GM12892 (cell line): Measurements from ENCODE around the gene VWA3B.

ENCODE experiments used
- POLR2A ChIP-seq: IDR thresholded peaks from 2 replicates; pipeline ENCODE4 v1.6.1; 2011; ENCODE audit warnings: low read depth, low read length, control low read depth
- POLR2AphosphoS5 ChIP-seq: IDR thresholded peaks from 2 replicates; pipeline ENCODE4 v1.6.1; 2011; ENCODE audit warnings: low read depth, low read length, control low read depth
- TAF1 ChIP-seq: IDR thresholded peaks from 2 replicates; pipeline ENCODE4 v1.6.1; 2011; ENCODE audit warnings: low read depth, mild to moderate bottlenecking, control low read depth, low read length, borderline replicate concordance

DNA sequence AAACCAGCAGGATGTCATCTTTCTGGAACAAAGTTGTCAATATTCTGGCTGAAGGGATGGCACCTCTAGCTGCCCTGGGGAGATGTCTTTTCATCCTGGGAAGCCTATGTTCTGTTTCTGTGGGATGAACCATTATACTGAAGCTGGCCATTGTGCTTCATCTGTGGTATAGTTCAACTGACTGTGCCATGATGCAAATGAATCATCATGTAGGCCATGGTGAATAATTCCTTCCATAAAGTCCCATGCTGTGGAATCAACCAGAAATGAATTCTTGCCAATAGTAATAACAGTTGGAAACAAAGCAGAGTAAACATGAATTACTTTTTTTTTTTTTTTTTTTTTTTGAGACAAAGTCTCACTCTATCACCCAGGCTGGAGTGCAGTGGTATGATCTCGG lies 195.1 kb downstream of the VWA3B start:
- no peak for TF ChIP-seq POLR2AphosphoS5
- TF ChIP-seq TAF1 = no peak
- no peak for TF ChIP-seq POLR2A
